ENCODE data around the gene RUVBL2.

DNA sequence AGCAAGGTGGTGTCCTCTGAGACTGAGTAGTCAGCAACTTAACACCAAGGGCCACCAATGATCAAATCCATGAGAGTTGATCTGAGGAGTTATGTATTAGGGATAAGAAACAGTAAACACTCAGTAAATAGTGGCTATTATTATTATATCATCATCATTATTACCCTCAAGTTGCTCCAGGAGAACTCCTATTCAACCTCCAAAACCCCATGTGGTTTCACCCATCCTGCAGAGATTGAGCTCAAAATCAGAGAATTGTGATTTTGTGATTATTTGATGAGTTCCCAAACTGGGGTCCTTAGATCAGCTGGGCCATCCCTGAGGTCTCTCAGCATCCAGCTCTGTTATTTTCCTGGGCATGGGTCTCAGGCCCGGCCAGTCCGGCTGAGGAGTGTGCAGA is 67.3 kb downstream of the RUVBL2 start:
- TF ChIP-seq, protein P1, sequence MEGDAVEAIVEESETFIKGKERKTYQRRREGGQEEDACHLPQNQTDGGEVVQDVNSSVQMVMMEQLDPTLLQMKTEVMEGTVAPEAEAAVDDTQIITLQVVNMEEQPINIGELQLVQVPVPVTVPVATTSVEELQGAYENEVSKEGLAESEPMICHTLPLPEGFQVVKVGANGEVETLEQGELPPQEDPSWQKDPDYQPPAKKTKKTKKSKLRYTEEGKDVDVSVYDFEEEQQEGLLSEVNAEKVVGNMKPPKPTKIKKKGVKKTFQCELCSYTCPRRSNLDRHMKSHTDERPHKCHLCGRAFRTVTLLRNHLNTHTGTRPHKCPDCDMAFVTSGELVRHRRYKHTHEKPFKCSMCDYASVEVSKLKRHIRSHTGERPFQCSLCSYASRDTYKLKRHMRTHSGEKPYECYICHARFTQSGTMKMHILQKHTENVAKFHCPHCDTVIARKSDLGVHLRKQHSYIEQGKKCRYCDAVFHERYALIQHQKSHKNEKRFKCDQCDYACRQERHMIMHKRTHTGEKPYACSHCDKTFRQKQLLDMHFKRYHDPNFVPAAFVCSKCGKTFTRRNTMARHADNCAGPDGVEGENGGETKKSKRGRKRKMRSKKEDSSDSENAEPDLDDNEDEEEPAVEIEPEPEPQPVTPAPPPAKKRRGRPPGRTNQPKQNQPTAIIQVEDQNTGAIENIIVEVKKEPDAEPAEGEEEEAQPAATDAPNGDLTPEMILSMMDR (conservative IDR thresholded peaks at IDR 0.05; ENCODE audit: low read depth, low read length), result no peak
- TF ChIP-seq EZH2 (IDR thresholded peaks at IDR 0.05; ENCODE audit: borderline replicate concordance, low read depth, low read length, poor library complexity, severe bottlenecking), result no peak
